GM19025 (cell line): ENCODE results near the gene LIPT1.
"Not testable (repeated sequence)": the region's sequence is repeated elsewhere in the genome, so short reads cannot be mapped to it uniquely, and the experiment has no call there.

Experiments used
- ATAC-seq: cut with Tn5 transposase; IDR thresholded peaks from one replicate; pipeline ENCODE4 v1.9.1; 2021; ENCODE audit warnings: mild to moderate bottlenecking, low read depth, moderate library complexity; ENCODE audit not compliant: unreplicated experiment

Gene LIPT1

GRCh38 chr2:99154643-99155536 lies at the start of gene LIPT1, which contains the start of gene TSGA10:
Gene LIPT1 (plus strand): TSS chr2:99154967. CDS start chr2:99161958, 6,991 bp downstream.
Gene TSGA10 (minus strand): TSS chr2:99154942. CDS start chr2:99109439, 45,503 bp downstream.
- ATAC-seq: peak; percentile 96

DNA sequence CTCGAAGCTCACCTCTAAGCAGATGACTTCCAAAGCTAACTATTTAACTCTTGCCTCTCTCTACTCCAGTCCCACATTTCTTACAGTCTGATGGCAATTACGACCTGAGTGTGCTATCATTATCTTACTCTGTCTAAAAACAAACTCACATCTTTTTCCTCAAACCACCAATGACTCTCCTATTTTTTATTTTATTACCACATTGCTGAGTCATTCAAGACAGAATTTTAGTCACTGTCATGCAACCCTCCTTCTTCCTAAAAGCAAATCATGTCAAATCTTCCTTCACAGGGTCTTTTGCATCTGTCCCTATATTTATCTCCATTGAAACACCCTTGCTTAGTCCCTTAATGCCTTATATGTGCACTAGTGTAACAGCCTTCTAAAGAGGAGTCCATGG lies 47.9 kb upstream of the LIPT1 start:
- no peak for ATAC-seq

DNA sequence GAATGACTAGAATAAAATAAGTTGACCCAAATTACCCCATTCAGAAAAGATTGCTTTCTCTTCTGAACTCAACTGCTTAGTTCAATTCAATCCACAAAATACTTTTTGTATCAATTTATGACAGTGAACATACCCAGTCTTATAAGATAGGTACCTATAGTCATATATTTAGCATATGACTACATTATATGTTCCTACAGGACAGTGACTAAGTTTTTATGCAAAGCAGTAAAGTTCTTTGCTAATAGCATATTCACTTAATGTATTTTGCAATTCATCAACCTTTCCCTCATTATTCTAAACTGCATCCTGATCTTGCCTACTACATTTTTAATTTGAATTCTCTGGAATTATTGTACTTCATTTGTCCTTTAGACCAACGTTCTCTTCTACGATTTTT lies 43.5 kb upstream of the LIPT1 start:
- ATAC-seq: no peak

DNA sequence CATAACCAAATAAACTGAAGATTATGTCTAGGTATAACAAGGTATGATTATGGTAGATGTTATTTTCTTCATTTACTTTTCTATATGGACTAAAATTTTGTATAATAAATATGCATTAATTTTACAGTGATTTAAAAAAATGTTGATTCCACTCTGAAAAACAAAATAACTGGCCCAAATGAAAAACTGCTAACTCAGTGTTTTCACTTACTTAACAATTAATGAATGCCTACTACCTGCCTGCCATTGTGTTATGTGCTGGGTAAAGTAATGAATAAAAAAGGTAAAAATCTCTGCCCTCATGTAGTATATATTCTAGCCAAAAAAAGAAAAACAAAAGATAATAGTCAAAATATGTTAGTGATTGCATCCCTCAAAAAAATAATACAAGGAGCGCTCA lies 42.8 kb upstream of the LIPT1 start:
- ATAC-seq: no peak

- ATAC-seq: no peak
Measured at GRCh38 chr2:99112617-99113016, 42.1 kb upstream of the LIPT1 start.

GRCh38 chr2:99127981-99128380 lies 26.8 kb upstream of the LIPT1 start:
- no peak for ATAC-seq

DNA sequence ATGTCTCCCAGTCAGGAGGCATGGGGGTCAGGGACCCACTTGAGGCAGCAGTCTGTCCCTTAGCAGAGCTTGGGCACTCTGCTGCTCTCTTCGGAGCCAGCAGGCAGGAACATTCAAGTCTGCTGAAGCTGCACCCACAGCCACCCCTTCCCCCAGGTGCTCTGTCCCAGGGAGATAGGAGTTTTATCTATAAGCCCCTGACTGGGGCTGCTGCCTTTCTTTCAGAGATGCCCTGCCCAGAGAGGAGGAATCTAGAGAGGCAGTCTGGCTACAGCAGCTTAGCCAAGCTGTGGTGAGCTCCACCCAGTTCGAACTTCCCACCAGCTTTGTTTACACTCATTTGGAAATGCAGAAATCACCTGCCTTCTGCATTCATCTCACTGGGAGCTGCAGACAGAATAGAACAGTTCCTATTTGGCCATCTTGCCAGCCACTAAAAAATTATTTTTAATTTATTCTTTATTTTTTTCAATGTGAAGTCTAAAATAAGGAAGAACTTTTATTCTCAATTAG lies 19.7 kb upstream of the LIPT1 start:
- ATAC-seq: not testable (repeated sequence)

DNA sequence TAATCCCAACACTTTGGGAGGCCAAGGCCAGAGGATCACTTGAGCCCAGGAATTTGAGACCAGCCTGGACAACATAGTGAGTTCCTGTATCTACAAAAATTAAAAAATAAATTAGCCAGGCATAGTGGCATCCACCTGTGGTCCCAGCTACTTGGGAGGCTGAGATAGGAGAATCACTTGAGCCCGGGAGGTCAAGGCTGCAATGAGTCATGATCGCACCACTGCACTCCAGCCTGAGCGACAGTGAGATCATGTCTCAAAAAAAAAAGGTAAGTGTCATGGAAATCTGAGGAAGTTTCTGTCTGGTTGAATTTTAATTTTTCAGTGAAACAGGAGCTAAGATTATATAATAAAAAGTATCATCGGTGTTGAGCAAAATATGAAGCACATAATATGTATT lies 15.8 kb upstream of the LIPT1 start:
- ATAC-seq: no peak

- no peak for ATAC-seq
Measured at GRCh38 chr2:99140056-99140859, 14.5 kb upstream of the LIPT1 start.

GRCh38 chr2:99140860-99141109 lies 14.0 kb upstream of the LIPT1 start:
- peak; percentile 22 for ATAC-seq

GRCh38 chr2:99141110-99142108 lies 13.4 kb upstream of the LIPT1 start, which contains the start of gene C2orf15:
Gene C2orf15 (plus strand): TSS chr2:99141707. CDS start chr2:99150559, 8,852 bp downstream.
- peak; percentile 86 for ATAC-seq

DNA sequence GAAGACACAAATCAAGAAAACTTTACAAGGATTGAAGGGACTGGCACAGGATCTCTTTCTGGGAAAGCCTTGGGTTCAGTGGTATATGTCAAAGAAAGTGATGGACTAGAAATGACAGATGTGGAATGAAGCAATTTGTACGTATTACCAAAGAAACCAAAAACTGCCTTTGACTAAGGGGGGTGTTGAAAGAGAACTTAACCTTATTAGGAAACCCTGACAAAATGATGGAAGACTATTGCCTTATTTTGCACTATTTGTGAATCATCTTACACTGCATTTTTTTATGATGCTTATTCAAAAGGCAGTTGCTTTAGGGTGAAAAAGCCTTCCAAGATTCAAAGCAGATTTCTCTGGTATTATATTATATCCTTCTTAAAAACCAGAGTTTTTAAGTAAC lies 4.1 kb upstream of the LIPT1 start:
- no peak for ATAC-seq

GRCh38 chr2:99152199-99152895 lies 2.4 kb upstream of the LIPT1 start:
- no peak for ATAC-seq

- no peak for ATAC-seq
Measured at GRCh38 chr2:99153921-99154604, 704 bp upstream of the LIPT1 start.

- ATAC-seq: no peak
Measured at GRCh38 chr2:99156891-99157290, 2.1 kb downstream of the LIPT1 start.

DNA sequence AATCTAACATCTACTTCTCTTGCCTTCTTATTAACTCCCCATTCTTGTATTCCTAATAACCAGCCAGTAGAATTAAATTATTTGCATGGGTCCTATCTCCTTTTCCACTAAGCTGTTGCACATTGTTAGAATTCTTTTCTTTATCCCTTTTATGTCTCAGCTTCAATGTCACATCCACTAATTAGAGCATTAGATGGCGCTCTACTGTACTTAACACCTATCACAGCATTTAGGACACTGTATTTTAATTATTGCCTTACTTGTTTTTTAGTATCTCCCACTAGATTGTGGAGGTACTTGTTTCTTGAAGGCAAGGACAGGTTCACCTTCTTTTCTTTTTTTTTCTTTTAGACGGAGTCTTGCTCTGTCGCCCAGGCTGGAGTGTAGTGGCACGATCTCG lies 3.8 kb downstream of the LIPT1 start:
- no peak for ATAC-seq

GRCh38 chr2:99159594-99159993 lies 4.8 kb downstream of the LIPT1 start:
- ATAC-seq: no peak

DNA sequence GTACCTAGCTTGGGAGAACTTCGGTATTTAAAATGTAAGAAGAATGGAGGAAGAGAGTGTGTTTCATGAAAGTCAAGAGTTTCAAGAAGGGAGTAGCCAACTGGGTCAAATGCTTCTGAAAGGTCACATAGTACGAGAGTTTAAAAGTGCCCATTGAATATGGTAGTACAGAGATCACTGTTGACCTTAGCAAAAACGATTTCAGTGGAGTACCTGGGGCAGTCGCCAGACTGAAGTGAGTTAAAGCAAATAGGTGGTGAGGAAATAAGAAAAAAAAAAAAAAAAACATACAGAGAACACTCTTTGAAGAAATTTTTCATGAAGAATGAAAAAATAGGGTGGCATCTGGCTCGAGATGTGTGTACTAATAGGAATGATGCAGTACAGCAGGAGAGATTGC lies 11.5 kb downstream of the LIPT1 start:
- no peak for ATAC-seq

GRCh38 chr2:99169534-99169933 lies 14.8 kb downstream of the LIPT1 start:
- no peak for ATAC-seq
